Measurements from ENCODE around the gene TMEM175.

Gene TMEM175

DNA sequence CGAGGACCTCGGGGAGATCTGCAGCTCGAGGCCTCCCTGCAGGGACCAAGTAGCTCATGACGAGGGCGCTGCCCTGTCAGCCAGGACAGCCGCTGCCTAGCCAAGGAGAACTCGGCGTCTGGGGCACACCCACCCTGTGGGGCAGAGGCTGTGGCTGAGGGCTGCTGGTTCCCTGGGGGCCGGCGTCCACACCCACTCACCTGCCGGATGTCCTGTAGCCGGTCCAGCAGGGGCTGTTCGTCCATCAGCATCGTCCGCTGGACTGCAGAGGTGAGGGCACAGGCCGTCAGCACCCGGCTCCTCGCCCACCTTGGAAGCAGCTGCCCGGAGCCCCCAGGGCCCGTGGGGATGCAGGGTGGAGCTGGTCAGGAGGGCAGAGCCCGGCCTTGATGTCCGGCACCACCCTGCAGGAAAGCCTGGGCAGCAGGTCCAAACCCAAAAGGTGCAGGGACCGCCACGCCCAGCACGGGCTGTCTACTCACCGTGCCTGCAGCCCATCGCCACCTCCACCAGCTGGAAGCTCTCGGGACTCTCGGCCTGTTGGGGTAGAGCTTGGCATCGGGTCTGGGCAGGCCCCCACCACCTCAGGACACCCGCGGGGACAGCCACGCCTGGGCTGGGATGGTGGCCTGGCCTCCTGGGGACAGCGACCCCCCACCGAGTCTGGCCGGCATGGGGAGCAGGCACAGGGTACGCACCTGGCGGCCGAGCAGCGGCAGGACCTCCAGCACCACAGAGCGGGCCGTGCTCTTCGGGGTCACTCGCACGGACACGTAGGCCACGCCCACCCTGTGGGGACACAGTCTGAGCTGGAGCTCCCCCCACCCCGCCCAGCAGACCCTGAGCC, 34.2 kb downstream of the TMEM175 start:
- TF ChIP-seq, protein P1, sequence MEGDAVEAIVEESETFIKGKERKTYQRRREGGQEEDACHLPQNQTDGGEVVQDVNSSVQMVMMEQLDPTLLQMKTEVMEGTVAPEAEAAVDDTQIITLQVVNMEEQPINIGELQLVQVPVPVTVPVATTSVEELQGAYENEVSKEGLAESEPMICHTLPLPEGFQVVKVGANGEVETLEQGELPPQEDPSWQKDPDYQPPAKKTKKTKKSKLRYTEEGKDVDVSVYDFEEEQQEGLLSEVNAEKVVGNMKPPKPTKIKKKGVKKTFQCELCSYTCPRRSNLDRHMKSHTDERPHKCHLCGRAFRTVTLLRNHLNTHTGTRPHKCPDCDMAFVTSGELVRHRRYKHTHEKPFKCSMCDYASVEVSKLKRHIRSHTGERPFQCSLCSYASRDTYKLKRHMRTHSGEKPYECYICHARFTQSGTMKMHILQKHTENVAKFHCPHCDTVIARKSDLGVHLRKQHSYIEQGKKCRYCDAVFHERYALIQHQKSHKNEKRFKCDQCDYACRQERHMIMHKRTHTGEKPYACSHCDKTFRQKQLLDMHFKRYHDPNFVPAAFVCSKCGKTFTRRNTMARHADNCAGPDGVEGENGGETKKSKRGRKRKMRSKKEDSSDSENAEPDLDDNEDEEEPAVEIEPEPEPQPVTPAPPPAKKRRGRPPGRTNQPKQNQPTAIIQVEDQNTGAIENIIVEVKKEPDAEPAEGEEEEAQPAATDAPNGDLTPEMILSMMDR (IDR thresholded peaks at IDR 0.05; ENCODE audit: control extremely low read depth, extremely low read depth, low read depth, missing control alignments): no peak
- CTCF ChIA-PET: interaction anchor here (1.3 kb wide), 1 partner anchor 21 kb away, joined by 5 read pairs; the partner anchor contains the start of gene IDUA
- POLR2A ChIA-PET: no interaction called here
- no peak for DNase-seq (ENCODE audit: extremely low spot score)

DNA sequence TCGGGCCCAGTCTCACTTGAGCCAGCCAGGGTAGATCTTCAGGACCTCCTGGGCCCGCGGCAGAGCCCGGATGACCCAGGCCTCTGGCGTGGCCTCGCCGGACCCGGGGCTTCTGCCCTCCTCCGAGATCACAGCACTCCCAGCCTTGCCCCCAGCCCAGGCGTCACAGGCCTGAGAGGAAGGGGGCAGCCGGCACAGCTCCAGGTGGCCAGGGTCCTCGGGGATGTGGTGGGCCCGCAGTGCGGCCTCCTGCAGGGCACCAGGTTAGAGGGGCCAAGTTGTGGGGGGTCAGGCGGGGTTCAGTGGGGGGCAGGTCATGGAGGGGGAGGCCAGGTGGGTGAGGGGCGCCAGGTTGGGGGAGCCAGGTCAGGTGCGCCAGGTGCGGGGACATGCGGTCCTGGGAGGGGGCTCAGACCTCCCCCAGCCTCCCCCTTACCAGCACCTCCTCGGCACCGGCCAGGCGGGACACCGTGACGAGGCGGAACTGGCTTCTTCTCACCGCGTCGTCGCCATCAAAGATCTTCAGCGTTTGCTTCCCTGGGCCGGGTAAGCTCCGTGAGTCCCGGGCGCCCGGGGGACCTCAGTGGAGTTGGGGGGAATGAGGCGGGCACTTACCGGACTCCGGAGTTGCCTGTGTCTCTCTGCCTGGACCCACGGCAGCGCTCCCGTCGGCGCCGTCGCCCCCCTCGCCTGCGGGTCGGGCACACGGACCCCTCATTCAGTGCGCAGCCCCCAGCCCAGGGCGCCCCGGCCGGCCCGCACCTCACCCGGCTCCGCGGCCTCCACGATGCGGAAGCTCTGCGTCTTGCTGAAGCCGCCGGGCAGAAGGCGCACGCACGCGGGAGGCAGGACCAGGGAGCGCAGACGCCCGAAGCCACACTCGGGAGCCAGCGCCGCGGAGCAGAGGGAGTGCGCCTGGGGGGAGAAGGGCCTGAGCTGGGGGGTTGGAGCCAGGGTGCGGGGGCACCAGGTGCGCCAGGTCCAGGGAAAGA, 35.1 kb downstream of the TMEM175 start:
- POLR2A ChIA-PET: no interaction called here
- TF ChIP-seq, protein P1 (IDR thresholded peaks at IDR 0.05; ENCODE audit: control extremely low read depth, extremely low read depth, low read depth, missing control alignments): no peak
- CTCF ChIA-PET: no interaction called here
- no peak for DNase-seq (ENCODE audit: extremely low spot score)

DNA sequence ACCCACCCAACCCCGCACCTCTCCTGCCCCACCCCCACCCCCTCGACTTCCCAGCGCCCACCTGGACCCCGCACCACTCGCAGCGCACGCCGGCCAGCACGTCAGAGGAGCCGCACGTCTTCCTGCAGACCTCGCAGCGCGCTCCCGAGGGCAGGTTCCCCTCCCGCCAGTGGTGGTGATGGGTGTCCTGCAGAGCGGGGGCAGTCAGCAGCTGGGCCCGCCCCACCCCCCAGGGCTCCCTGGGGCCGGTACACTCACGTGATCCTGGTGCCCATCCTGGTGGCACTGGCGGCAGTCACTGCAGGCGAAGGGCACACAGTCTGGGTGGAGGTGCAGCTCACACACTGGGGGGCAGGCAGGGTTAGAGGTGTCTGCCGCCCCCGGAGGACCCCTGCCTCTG, 36.0 kb downstream of the TMEM175 start:
- DNase-seq (ENCODE audit: extremely low spot score): no peak
- POLR2A ChIA-PET: no interaction called here
- CTCF ChIA-PET: no interaction called here
- TF ChIP-seq, protein P1 (IDR thresholded peaks at IDR 0.05; ENCODE audit: control extremely low read depth, extremely low read depth, low read depth, missing control alignments): no peak

DNA sequence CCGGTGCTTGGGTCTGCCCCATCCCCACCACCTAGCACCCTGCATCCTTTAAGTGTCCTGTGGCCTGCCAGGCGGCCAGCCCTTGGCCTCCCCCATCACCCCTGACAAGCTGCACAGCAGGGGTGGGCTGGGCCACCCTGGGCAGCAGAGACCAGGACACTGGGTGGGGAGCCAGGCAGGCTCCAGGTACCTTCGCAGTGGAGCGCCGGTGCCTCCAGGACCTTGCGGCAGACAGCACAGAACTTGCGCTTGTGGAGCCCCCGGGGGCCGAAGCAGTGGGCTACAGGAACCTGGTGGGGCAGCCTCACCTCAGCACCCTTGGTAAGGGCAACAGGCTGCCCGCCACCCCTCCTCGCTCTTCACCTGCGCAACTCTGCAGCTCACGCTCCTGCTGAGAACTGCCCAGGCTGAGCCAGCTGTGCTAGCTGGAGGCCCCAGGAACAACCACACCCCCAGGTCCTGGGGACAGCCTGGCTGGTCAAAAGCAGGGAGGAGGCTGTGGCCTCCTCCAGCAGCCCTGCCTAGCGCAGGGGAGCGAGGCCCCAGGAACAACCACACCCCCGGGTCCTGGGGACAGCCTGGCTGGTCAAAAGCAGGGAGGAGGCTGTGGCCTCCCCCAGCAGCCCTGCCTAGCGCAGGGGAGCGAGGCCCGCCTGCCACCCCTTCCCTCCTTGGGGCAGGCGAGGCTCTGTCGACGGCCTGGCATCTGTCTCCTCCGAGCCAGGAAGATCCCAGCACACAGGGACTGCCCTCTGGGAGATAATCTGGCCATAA, 36.5 kb downstream of the TMEM175 start:
- ChIA-PET POLR2A (no interaction called here), CTCF (interaction anchor here (1.0 kb wide), 1 partner anchor 30 kb away, joined by 3 read pairs; no protein-coding TSS in a partner anchor)
- DNase-seq (ENCODE audit: extremely low spot score): no peak
- TF ChIP-seq, protein P1 (IDR thresholded peaks at IDR 0.05; ENCODE audit: control extremely low read depth, extremely low read depth, low read depth, missing control alignments): no peak

DNA sequence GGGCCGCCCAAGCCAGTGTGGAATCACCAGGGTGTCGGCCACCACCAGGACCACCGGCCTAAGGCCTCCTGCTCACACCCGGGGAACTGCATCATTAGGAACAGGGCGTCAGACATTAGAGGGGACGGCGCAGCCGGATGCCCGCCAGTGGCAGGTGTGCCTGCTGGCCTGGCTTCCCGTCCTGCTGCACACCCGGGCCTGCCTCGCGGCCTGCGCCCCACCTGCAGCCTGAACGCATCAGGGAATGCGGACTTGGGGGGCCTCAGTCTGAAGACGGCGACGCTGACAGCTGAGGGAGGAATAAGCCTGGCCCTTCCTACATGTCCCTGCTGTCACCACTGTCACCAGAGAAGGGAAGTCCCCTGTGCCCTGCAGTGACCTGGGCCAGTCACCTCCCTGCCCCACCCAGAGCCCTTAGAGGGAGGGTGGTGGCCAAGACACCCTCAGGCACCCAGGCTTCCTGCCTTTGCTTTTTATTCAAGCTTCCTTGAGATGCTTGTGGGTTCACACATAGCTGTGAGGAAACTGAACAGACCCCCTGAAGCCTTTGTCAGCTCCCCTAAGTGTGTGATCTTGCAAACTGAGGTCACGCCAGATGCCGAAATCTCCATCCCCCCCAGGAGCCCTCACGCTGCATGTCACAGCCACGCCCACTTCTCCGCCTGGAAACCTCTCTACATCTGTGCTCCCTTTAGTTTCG, 37.9 kb downstream of the TMEM175 start:
- POLR2A ChIA-PET: interaction anchor here (0.6 kb wide), 1 partner anchor 123 kb away, joined by 3 read pairs; no protein-coding TSS in a partner anchor
- no peak for DNase-seq (ENCODE audit: extremely low spot score)
- CTCF ChIA-PET: no interaction called here

More for the DNA sequence above, 37.9 kb downstream of the TMEM175 start:
- TF ChIP-seq, protein P1 (IDR thresholded peaks at IDR 0.05; ENCODE audit: control extremely low read depth, extremely low read depth, low read depth, missing control alignments): no peak
